Loucy (cell line): ENCODE measurements around the gene RGS9.

Experiments
- H2AFZ ChIP-seq: fragments of 200-600 bp; sonication (generic); 2 replicates; pipeline ENCODE4 v1.6.0; 2016; ENCODE audit warnings: antibody characterized with exemption, mild to moderate bottlenecking, low read length, moderate library complexity
- H3F3A ChIP-seq: fragments of 200-600 bp; 2 replicates; pipeline ENCODE4 v1.6.0; 2016; ENCODE audit warnings: antibody characterized with exemption, low read depth, mild to moderate bottlenecking
- H3K27me3 ChIP-seq: fragments of 200-600 bp; sonication (generic); 2 replicates; pipeline ENCODE4 v1.6.1; 2014; ENCODE audit warnings: low read length, mild to moderate bottlenecking; ENCODE audit not compliant: insufficient read depth, poor library complexity, severe bottlenecking
- H3K36me3 ChIP-seq: fragments of 200-600 bp; sonication (generic); 2 replicates; pipeline ENCODE4 v1.6.1; 2016; ENCODE audit warnings: low read length; ENCODE audit not compliant: insufficient read depth
- H3K4me1 ChIP-seq: fragments of 200-600 bp; sonication (generic); 2 replicates; pipeline ENCODE4 v1.5.1; 2014; ENCODE audit warnings: low read length, mild to moderate bottlenecking; ENCODE audit not compliant: insufficient read depth, poor library complexity, severe bottlenecking
- H3K4me2 ChIP-seq: fragments of 200-600 bp; sonication (generic); 2 replicates; pipeline ENCODE4 v1.6.0; 2014; ENCODE audit warnings: antibody characterized with exemption, low read length, low read depth, mild to moderate bottlenecking; ENCODE audit not compliant: poor library complexity, severe bottlenecking
- H3K4me3 ChIP-seq: fragments of 200-600 bp; sonication (generic); 2 replicates; pipeline ENCODE4 v1.5.1; 2014; ENCODE audit warnings: low read length, mild to moderate bottlenecking, mixed read lengths; ENCODE audit not compliant: poor library complexity, severe bottlenecking
- H3K79me2 ChIP-seq: fragments of 200-600 bp; sonication (generic); 2 replicates; pipeline ENCODE4 v1.6.1; 2014; ENCODE audit warnings: low read length; ENCODE audit not compliant: insufficient read depth
- H3K9ac ChIP-seq: fragments of 200-600 bp; sonication (generic); 2 replicates; pipeline ENCODE4 v1.6.0; 2014; ENCODE audit warnings: mild to moderate bottlenecking, low read depth, low read length, moderate library complexity; ENCODE audit not compliant: poor library complexity, severe bottlenecking
- H3K9me2 ChIP-seq: fragments of 200-600 bp; sonication (generic); replicated peaks from 2 replicates; pipeline ENCODE4 v1.6.1; 2016; ENCODE audit warnings: low read depth, low read length, mixed read lengths
- H3K9me3 ChIP-seq: fragments of 200-600 bp; sonication (generic); 2 replicates; pipeline ENCODE4 v1.6.1; 2014; ENCODE audit warnings: mild to moderate bottlenecking, antibody characterized with exemption, low read length, low read depth; ENCODE audit not compliant: insufficient read depth
- H4K20me1 ChIP-seq: fragments of 200-600 bp; sonication (generic); 2 replicates; pipeline ENCODE4 v1.6.0; 2014; ENCODE audit warnings: antibody characterized with exemption, low read length, mild to moderate bottlenecking; ENCODE audit not compliant: insufficient read depth, poor library complexity, severe bottlenecking
- CTCF ChIP-seq: fragments of 200-600 bp; sonication (generic); conservative IDR thresholded peaks from 2 replicates; pipeline ENCODE4 v1.5.1; 2014; ENCODE audit warnings: mild to moderate bottlenecking, antibody characterized with exemption, low read length
- EZH2phosphoT487 ChIP-seq: fragments of 200-600 bp; IDR thresholded peaks from 2 replicates; pipeline ENCODE4 v1.6.1; 2018; ENCODE audit warnings: antibody characterized with exemption, mild to moderate bottlenecking, moderate library complexity, borderline replicate concordance

RGS9 gene

GRCh38 chr17:65122836-65123756, 14.1 kb upstream of the RGS9 start:
- Histone ChIP-seq H3K36me3 (no peaks in the 10 kb centered on the region), H2AFZ (peak overlapping the region; percentile 85), H3K4me3 (peak overlapping the region; percentile 95), H3K4me1 (peaks cover 24% of the 10 kb centered on the region), H4K20me1 (no peaks in the 10 kb centered on the region), H3K9ac (peak overlapping the region; percentile 93), H3K9me2 (no peaks in the 10 kb centered on the region), H3K79me2 (no peaks in the 10 kb centered on the region), H3K27me3 (no peaks in the 10 kb centered on the region), H3F3A (peaks cover 7% of the 10 kb centered on the region; the same call in 1 of the 2 replicates), H3K4me2 (peak overlapping the region; percentile 80), H3K9me3 (no peaks in the 10 kb centered on the region)
- TF ChIP-seq CTCF: no peak
- no peak for TF ChIP-seq EZH2phosphoT487

GRCh38 chr17:65123757-65124675, 13.2 kb upstream of the RGS9 start:
- H3K4me3 ChIP-seq: peak overlapping the region; percentile 95

More at GRCh38 chr17:65123757-65124675, 13.2 kb upstream of the RGS9 start:
- no peaks in the 10 kb centered on the region for H3K79me2 ChIP-seq
- peaks cover 24% of the 10 kb centered on the region for H3K4me1 ChIP-seq
- peaks cover 7% of the 10 kb centered on the region; the same call in 1 of the 2 replicates for H3F3A ChIP-seq
- H4K20me1 ChIP-seq: no peaks in the 10 kb centered on the region
- H3K9me2 ChIP-seq: no peaks in the 10 kb centered on the region
- peak overlapping the region; percentile 93 for H3K9ac ChIP-seq
- no peaks in the 10 kb centered on the region for H3K36me3 ChIP-seq
- peak overlapping the region; percentile 85 for H2AFZ ChIP-seq
- no peaks in the 10 kb centered on the region for H3K9me3 ChIP-seq
- TF ChIP-seq EZH2phosphoT487: no peak
- TF ChIP-seq CTCF: no peak
- H3K4me2 ChIP-seq: peak overlapping the region; percentile 80
- H3K27me3 ChIP-seq: no peaks in the 10 kb centered on the region
